GM21619 (cell line): ENCODE data around the gene RAB13.
"Not testable (repeated sequence)": the region's sequence is repeated elsewhere in the genome, so short reads cannot be mapped to it uniquely, and the experiment has no call there.

Experiments used
- ATAC-seq: cut with Tn5 transposase; IDR thresholded peaks from one replicate; pipeline ENCODE4 v1.9.1; 2021; ENCODE audit not compliant: unreplicated experiment

RAB13 gene

DNA sequence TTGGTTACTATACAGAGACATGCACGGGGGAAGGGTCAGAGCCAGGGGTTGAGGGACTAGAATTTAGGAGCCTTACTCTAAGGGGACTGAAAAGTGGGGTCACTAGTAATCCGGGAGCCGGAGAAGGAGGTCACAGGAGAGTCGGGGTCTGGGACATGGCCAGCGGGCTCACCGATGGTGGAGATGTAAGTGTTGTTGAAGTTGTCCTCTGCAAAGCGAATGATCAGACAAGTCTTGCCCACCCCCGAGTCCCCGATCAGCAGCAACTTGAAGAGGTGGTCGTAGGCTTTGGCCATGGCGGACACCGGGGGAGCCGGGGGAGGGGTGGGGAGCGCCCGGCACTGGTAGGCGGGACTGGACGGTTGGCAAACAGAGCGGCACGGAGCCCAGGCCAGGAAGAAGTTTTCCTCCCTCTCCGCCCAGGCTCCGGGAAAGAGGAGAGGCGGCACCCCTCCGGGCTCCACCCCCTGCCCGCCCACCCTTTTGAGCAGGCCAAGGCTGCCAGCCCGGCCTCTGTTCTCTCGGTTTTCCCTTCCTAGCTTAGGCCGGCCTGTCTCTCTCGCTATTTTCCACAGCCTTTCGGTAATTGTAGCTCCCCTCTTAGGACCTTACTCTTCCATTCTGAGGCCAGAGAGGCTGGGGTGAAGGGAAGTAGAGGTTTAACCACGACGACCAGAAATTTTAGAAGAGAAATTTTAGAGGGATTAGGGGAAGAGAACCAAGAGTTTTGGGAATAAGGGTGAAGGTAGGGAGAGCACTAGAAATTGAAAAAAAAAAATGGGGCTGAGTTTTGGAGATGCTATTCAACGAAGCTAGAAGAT, at the start of gene RAB13:
RAB13 (minus strand) TSS at position 399 of the 821 bp plus-strand sequence; CDS start at position 296, 103 bp downstream.
- ATAC-seq = no peak

DNA sequence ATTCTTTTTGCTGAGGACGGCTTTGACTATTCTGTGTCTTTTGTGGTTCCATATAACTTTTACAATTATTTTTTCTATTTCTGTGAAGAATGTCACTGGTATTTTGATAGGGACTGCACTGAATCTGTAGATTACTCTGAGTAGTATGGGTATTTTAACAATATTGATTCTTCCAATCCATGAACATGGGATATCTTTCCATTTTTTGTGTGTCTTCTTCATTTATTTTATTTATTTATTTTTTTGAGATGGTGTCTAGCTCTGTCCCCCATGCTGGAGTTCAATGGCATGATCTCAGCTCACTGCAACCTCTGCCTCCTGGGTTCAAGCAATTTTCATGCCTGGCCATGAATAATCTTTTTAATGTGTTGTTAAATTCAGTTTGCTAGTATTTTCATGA, 47.6 kb upstream of the RAB13 start:
- ATAC-seq = not testable (repeated sequence)

DNA sequence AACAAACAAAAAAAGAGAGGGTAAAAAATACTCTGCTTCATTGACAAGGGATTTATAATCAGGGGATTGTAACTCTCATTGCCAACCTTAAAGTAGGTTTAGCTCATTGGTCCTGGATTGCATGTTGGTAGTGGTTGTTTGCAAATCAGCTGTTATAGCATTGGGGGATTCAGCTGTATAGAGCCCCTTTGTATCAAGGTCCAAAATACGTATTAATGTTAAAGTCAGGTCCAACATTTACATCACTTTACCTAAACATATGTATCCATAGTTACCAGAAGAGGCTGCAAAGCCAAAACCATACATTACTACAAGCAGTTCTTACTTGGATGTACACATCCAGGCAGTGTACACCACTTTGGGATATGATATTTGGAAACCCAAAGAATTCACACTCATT, 33.8 kb upstream of the RAB13 start:
- ATAC-seq = no peak

DNA sequence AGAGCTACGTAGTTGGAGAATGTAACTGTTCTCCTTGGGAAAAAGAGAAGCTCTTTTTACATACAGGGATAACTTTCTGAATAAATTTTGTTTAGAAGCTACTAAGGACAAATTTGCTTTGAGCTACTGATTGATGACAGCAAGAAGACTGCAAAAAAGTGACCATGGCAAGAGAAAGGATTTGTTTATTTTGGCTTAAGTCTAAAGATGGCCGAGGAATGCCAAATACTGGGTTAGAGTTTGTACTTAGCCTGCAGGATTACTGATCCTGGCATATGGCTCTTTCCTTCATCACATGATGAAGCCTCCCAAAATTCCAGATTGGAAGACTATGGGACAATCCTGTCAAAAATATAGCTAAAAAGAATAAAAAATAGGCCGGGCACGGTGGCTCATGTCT, 33.1 kb upstream of the RAB13 start:
- ATAC-seq = no peak

DNA sequence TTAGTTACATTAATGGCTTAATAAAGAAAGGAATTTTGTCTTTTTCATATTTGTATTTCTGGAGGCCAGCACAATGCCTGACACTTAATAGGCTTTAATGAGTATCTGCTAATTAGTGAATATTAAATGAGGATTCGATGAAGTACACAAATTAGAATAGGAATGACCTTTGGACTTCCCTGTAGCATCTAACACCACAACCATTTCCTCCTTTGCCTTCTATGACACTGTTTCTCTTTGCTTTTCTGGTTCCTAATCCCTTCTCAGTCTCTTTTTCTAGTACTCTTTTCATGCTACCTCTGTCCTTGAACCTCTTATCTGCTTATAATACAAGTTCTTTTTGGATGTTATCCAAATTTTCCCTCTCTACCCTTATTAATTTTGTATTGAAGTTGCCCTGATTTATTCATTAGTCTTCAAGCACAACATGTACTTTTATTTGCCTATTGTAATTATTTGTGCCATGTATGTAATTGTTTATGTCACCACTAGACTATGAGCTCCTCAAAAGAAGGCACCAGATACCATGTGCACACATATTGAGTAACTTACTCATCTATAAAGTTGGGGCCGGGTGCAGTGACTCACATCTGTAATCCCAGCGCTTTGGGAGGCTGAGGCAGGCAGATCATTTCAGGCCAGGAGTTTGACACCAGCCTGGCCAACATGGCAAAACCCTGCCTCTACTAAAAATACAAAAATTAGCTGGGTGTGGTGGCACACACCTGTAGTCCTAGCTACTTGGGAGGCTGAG, 28.2 kb upstream of the RAB13 start:
- ATAC-seq = no peak

DNA sequence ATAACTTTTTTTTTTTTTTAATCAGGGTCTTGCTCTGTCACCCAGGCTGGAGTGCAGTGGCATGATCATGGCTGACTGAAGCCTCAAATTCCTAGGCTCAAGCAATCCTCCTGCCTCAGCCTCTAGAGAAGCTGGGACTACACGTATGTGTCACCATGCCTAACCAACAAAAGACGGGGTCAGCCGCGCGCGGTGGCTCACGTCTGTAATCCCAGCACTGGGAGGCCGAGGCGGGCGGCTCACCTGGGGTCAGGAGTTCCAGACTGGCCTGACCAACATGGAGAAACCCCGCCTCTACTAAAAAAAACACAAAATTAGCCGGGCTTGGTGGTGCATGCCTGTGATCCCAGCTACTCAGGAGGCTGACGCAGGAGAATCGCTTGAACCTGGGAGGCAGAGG, 26.4 kb upstream of the RAB13 start:
- ATAC-seq = not testable (repeated sequence)

DNA sequence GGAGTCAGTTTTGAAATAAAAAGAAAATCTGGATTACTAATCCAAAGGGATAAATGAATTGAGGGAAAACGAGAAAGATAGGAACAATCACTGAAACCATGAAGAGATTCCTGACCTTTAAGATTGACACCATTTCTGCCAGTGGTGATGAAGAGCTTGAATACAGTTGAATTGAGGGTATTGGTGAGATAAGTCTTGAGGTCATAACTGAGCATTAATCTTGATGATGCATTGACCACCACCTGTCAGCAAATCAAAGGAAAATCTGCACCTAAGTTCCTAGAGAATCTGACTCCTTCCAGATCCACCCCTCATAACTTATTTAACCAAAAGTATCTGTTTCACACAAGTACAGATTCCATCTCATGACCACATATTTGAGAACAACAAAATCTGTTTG, 26.0 kb upstream of the RAB13 start:
- no peak for ATAC-seq

DNA sequence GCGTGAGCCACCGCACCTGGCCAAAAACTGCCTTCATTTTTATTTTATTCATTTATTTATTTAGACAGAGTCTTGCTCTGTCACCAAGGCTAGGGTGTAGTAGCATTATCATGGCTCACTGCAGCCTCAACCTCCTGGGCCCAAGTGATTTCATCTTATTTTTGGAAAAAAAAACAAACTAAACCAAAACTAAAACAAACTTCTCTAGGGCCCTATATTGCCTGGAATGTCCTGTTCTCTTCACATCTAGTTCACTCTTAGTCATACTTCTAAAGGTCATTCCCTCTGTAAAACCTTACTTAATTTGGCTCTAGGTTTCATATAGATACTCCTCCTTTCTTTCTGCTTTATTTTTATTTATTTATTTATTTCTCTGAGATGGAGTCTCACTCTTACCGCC, 20.0 kb upstream of the RAB13 start:
- ATAC-seq = no peak

DNA sequence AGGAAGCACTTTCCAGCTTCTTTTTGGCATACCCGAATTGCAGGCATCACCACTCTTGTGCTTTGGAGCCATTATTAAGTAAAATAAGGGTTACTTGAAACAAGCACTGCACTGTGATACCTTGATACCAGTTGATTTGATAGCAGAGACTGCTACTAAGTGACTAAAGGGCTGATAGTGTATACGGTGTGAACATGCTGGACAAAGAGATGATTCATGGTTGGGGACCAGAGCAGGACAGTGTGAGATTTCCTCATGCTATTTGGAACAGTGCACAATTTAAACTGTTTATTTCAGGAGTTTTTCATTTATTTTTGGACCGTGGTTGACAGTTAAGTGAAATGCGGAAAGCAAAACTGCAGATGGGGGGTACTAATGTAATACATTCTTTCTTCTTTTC, 14.3 kb upstream of the RAB13 start:
- no peak for ATAC-seq

DNA sequence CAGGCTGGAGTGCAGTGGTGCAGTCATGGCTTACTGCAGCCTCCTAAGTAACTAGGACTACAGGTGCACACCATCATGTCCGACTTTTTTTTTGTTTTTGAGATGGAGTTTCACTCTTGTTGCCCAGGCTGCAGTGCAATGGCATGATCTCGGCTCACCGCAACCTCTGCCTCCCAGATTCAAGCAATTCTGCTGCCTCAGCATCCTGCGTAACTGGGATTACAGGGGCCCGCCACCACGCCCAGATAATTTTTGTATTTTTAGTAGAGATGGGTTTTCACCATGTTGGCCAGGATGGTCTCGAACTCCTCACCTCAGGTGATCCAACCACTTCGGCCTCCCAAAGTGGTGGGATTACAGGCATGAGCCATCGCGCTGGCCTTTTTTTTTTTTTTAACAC, 10.7 kb upstream of the RAB13 start:
- ATAC-seq = not testable (repeated sequence)

DNA sequence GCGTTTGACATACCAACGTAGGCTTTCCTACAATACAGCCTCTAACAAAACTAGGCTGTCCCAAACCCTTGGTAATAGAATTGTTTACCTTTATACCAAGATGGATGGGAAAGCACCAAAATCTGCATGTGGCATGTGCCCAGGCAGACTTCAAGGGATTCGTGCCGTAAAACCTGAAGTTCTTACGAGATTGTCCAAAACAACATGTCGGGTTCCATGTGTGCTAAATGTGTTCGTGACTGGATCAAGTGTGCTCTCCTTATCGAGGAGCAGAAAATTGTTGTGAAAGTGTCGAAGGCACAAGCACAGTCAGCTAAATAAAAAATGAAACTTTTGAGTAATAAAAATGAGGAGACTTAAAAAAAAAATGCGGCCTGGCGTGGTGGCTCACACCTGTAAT, 9.5 kb upstream of the RAB13 start:
- no peak for ATAC-seq

DNA sequence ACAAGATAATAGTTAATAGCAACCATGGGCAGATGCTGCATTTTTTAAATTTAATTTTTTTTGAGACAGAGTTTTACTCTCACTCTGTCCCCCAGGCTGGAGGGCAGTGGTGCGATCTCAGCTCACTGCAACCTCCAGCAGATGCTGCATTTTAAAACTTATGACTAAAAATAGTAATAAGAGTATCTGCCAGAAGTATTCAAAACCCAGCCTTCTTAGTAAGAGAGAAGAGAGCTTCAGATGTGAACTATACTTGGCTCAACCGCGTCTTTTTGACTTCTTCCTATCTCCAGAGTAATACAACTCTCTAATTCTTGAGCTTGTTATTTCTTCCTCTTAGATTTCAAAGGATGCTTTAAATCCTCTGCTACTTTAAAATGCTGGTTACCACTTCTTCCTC, 9.1 kb upstream of the RAB13 start:
- no peak for ATAC-seq

DNA sequence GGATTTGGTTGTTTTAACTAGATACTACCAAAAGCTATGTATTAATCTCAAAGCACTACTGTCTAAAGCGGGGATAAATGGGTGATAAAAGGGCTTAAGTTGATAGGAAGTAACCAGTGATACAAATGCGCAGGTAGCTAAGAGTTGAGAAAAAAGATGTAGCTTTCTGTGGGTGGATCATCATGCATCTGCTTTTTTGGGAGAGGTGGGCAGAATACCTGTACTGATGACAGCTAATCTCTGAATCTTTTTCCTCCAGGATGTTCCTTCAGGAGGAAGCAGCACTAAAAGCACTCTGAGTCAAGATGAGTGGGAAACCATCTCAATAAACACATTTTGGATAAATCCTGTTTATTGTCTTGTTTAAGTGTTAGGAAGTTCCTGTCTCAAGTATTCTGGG, 5.7 kb upstream of the RAB13 start:
- no peak for ATAC-seq

DNA sequence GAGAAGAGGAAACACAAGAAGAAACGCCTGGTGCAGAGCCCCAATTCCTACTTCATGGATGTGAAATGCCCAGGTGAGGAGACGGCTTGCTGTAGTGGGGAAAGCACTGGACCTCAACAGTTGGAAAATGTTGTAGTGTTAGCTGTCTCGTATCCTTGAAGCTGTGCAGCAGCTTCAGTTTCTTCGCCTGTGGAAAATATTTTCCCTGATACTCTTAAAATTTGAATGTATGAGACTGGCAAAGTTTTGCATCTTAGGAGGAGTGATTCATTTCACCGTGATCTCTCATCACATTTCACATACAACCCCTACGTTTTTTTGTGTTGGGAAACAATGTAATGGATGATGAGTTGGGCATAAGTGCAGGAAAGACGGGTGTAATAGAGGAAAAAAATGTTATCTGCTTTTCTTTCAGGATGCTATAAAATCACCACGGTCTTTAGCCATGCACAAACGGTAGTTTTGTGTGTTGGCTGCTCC, 5.1 kb upstream of the RAB13 start:
- ATAC-seq = no peak

DNA sequence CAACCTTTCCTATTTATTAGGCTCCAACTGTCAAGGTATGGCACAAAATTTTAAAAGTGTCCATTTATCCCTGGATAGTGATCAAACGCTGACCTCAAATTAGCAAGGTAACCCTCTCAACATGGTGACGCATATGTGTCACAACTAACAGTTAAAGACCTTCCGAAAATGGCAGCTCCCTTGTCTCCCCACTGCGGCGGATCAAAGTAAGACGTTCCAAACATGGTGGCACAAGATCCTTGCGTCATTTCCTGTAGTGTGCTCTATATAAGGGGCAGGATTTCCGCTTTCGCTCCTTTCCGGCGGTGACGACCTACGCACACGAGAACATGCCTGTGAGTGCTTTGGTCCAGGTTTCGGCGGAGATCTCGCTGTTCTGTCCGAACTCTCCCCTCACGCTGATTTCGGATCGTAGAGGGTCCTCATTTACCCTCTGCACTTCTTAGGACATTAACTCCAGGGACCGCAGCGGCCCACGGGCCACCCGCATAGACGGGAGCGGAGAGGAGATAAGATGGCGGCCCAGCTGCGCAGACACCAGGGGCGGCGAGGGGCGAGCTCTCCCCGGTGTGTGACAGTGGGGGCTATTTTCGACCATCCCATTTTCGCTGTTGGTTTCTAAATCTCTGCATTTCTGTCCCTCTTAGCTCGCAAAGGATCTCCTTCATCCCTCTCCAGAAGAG, 4.5 kb upstream of the RAB13 start, which contains the start of gene RPS27:
RPS27 (plus strand) TSS at position 295 of the 683 bp plus-strand sequence; CDS start at position 330, 35 bp downstream.
- peak; percentile 63 for ATAC-seq

DNA sequence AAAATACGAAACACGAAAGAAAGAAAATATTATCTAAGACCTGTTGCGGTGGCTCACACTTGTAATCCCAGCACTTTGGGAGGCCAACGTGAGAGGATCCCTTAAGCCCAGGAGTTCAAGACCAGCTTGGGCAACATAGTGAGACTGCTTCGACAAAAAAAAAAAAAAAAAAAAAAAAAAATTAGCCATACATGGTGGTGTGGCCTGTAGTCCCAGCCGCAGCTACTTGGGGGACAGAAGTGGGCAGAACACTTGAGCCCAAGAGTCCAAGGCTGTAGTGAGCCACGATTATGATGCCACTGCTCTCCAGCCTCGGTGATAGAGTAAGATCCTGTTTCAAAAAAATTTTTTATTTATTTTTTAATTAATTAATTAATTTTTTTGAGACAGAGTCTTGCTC, 1.5 kb upstream of the RAB13 start:
- ATAC-seq = no peak

DNA sequence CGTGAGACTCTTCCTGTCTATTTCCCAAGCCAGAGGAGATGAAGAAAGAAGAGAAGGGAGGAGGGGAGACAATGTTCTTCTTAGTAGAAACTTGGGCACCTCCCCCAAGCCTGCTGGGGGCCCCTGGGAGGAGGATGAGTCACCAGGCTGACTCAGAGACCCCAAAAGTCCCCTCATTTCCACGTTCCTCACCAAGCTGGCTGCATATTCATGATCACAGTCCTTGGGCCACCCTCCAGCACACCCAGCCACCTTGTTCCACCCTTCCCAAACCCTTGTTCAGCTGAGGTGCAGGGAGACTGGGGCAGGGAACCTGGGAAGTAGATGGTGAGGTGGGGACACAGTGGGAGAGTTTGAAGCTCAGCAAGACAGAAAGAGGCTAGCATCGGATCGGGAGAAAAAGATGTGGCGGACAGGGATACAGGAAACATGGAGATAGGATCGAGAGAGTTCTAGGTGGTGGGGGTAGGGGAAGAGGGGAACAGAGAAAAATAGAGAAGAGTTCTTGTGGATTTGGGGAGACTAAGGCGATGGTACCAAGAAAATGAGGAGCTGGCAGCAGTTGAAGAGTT, 712 bp downstream of the RAB13 start:
- ATAC-seq = no peak

DNA sequence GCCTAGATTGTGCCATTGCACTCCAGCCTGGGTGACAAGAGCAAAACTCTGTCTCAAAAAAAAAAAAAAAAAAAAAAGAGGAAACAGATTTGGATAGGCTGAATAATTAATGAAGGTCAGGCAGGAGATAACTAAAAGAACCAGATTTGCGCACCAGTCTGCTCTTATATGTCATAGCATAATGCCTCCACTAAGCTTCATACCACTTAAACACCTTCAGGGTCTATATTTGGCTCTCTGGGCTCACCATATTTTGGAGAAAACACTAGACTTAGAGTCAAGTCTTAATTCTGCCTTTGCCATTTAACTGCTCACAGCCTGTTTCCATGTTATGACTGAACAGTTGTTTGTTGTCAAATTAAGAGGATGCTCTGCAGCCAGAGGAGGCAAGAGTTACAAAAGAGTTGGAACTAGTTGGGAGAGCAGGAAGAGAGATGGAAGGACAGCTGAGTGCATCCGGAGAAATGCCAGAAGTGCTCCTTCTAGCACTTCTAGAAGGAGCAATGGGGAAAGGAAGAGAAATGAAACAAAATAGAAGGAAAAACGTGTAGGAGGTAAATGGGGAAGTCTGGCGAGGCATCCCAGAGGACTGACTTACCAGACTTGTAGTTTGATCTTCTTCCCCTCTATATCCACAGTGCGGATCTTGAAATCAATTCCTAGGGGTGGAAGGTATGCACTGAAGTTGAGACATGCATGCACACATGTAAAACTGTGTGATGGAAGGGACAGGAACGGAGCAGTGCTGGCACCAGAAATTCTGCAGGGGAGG, 1.8 kb downstream of the RAB13 start:
- ATAC-seq = no peak

DNA sequence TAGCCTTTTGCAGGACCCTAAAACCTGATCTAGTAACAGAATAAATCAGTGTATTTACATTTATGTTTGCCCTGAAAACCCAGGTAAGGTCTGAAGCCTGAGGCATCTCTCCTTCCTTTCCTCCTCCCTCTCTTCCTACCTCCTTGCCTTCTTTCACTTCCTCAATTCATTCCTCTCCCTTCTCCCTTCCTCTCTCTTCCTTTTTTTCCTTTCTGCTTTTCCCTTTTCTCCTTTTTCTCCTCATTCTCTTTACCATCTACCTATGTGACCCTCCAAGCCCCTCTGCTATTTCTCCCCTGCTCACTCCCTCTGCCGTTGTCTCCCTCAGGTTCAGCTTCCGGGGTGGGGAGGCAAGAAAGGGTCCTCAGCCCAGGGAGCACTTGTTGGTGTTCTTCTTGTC, 4.4 kb downstream of the RAB13 start:
- not testable (repeated sequence) for ATAC-seq

DNA sequence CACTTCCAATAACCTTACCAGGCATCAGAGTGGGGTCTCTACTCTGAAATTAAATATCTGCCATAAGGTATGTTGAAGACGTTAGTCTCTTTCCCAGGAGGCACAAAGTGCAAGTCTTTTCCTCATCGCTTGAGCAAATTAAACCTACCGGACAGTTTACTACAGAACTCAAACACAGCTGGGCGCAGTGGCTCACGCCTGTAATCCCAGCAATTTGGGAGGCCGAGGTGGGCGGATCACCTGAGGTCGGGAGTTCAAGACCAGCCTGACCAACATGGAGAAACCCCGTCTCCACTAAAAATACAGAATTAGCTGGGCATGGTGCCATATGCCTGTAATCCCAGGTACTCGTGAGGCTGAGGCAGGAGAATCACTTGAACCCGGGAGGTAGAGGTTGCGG, 7.0 kb downstream of the RAB13 start:
- ATAC-seq = not testable (repeated sequence)
